GM21528 (cell line): ENCODE results near the gene MAPK1.
"Not testable (repeated sequence)": the region's sequence is repeated elsewhere in the genome, so short reads cannot be mapped to it uniquely, and the experiment has no call there.

Source experiments
- ATAC-seq: cut with Tn5 transposase; IDR thresholded peaks from one replicate; pipeline ENCODE4 v1.9.1; 2021; ENCODE audit warnings: mild to moderate bottlenecking, moderate library complexity; ENCODE audit not compliant: unreplicated experiment, low FRiP score

MAPK1 gene

GRCh38 chr22:21823740-21824444 lies 43.6 kb downstream of the MAPK1 start:
- ATAC-seq, result no peak

GRCh38 chr22:21819183-21819770 lies 48.2 kb downstream of the MAPK1 start:
- no peak for ATAC-seq

- ATAC-seq, result no peak
Observed at GRCh38 chr22:21818487-21819182, 48.8 kb downstream of the MAPK1 start.

GRCh38 chr22:21817497-21817853 lies 50.0 kb downstream of the MAPK1 start:
- not testable (repeated sequence) for ATAC-seq

GRCh38 chr22:21816787-21817496 lies 50.5 kb downstream of the MAPK1 start:
- no peak for ATAC-seq

GRCh38 chr22:21816472-21816786 lies 51.0 kb downstream of the MAPK1 start:
- ATAC-seq, result no peak

- ATAC-seq, result no peak
Observed at GRCh38 chr22:21815958-21816357, 51.5 kb downstream of the MAPK1 start.

- no peak for ATAC-seq
Observed at GRCh38 chr22:21815357-21815756, 52.1 kb downstream of the MAPK1 start.

GRCh38 chr22:21811982-21812381 lies 55.5 kb downstream of the MAPK1 start:
- no peak for ATAC-seq

- ATAC-seq, result no peak
Observed at GRCh38 chr22:21807544-21808529, 59.6 kb downstream of the MAPK1 start.

- ATAC-seq, result not testable (repeated sequence)
Observed at GRCh38 chr22:21805325-21805724, 62.1 kb downstream of the MAPK1 start.

- no peak for ATAC-seq
Observed at GRCh38 chr22:21803811-21804249, 63.6 kb downstream of the MAPK1 start.

- no peak for ATAC-seq
Observed at GRCh38 chr22:21802673-21803072, 64.8 kb downstream of the MAPK1 start.

- ATAC-seq, result no peak
Observed at GRCh38 chr22:21802056-21802455, 65.4 kb downstream of the MAPK1 start.

- not testable (repeated sequence) for ATAC-seq
Observed at GRCh38 chr22:21801304-21801644, 66.2 kb downstream of the MAPK1 start.

- no peak for ATAC-seq
Observed at GRCh38 chr22:21800552-21801303, 66.7 kb downstream of the MAPK1 start.

GRCh38 chr22:21797444-21798221 lies 69.8 kb downstream of the MAPK1 start:
- ATAC-seq, result no peak

GRCh38 chr22:21796863-21797262 lies 70.6 kb downstream of the MAPK1 start:
- no peak for ATAC-seq

GRCh38 chr22:21796231-21796630 lies 71.2 kb downstream of the MAPK1 start:
- no peak for ATAC-seq
